Hepatocyte (in vitro differentiated cells): Measurements from ENCODE around the gene HPCAL1. TPM values are rescaled to one million over a fixed set of nuclear protein-coding genes. Genes with fewer than 3 reads are reported as not detected.

Experiments used
- DNase-seq: peaks from one replicate; pipeline ENCODE4 v3.0.0-alpha.2; 2016; ENCODE audit warnings: low spot score
- H2AFZ ChIP-seq: fragments of 200-600 bp; sonication (generic); 2 replicates; pipeline ENCODE4 v1.6.0; 2016; ENCODE audit warnings: antibody characterized with exemption, mild to moderate bottlenecking
- H3K27ac ChIP-seq: fragments of 200-600 bp; sonication (generic); 2 replicates; pipeline ENCODE4 v1.5.1; 2016; ENCODE audit warnings: mild to moderate bottlenecking
- H3K27me3 ChIP-seq: fragments of 200-600 bp; sonication (generic); 2 replicates; pipeline ENCODE4 v1.6.1; 2016
- H3K36me3 ChIP-seq: fragments of 200-600 bp; sonication (generic); replicated peaks from 2 replicates; pipeline ENCODE4 v1.5.1; 2016; ENCODE audit warnings: low read depth; ENCODE audit not compliant: insufficient read depth
- H3K4me1 ChIP-seq: fragments of 200-600 bp; sonication (generic); 2 replicates; pipeline ENCODE4 v1.5.1; 2016; ENCODE audit warnings: mild to moderate bottlenecking, moderate library complexity; ENCODE audit not compliant: insufficient read depth
- H3K4me2 ChIP-seq: fragments of 200-600 bp; sonication (generic); 2 replicates; pipeline ENCODE4 v1.6.0; 2016
- H3K4me3 ChIP-seq: fragments of 200-600 bp; sonication (generic); 2 replicates; pipeline ENCODE4 v1.5.1; 2016; ENCODE audit warnings: mild to moderate bottlenecking
- H3K79me2 ChIP-seq: fragments of 200-600 bp; sonication (generic); 2 replicates; pipeline ENCODE4 v1.6.0; 2017; ENCODE audit warnings: mild to moderate bottlenecking
- H3K9me2 ChIP-seq: fragments of 200-600 bp; sonication (generic); replicated peaks from 2 replicates; pipeline ENCODE4 v1.6.0; 2017; ENCODE audit warnings: mild to moderate bottlenecking; ENCODE audit not compliant: insufficient read depth
- H3K9me3 ChIP-seq: fragments of 200-600 bp; sonication (generic); 2 replicates; pipeline ENCODE4 v1.5.1; 2016; ENCODE audit warnings: low read depth, mild to moderate bottlenecking
- H4K20me1 ChIP-seq: fragments of 200-600 bp; sonication (generic); 2 replicates; pipeline ENCODE4 v1.6.0; 2016; ENCODE audit warnings: mild to moderate bottlenecking; ENCODE audit not compliant: insufficient read depth, poor library complexity, severe bottlenecking
- EZH2 ChIP-seq: fragments of 200-600 bp; sonication (generic); IDR thresholded peaks from 2 replicates; pipeline ENCODE4 v1.6.1; 2016; ENCODE audit warnings: antibody characterized with exemption, mild to moderate bottlenecking, borderline replicate concordance
- EZH2phosphoT487 ChIP-seq: fragments of 200-600 bp; sonication (generic); IDR thresholded peaks from one replicate; pipeline ENCODE4 v1.6.1; 2018; ENCODE audit warnings: antibody characterized with exemption, mild to moderate bottlenecking, low read depth, moderate library complexity; ENCODE audit not compliant: unreplicated experiment, severe bottlenecking
- WGBS: methylation state at CpG from one replicate; pipeline ENCODE4 v1.1.6; 2016; ENCODE audit warnings: low lambda C conversion rate; ENCODE audit errors: missing lambda C conversion rate; 5-methylcytosine and 5-hydroxymethylcytosine counted together
- polyA plus RNA-seq: library from polyadenylated mRNA; unstranded; fragments of >200 nt; fragmentation: Nextera tagmentation; extraction: Ambion mirVana; gene quantifications from 2 replicates; pipeline ENCODE4 v1.2.1, GENCODE V29; 2016
- total RNA-seq: library from RNA; depleted of rRNA; stranded (reverse); fragments of >200 nt; gene quantifications from 2 replicates; pipeline ENCODE4 v1.2.3, GENCODE V29; 2014
- TF ChIP-seq, protein P1 (sequence below): fragments of 200-600 bp; sonication (generic); IDR thresholded peaks from 2 replicates; pipeline ENCODE4 v1.5.1; 2016; ENCODE audit warnings: antibody characterized with exemption, mild to moderate bottlenecking; ENCODE audit not compliant: poor library complexity

The HPCAL1 gene
- total and polyA plus RNA-seq, 2 experiments from 2014 or later, result 22.5 to 39.1 TPM

DNA sequence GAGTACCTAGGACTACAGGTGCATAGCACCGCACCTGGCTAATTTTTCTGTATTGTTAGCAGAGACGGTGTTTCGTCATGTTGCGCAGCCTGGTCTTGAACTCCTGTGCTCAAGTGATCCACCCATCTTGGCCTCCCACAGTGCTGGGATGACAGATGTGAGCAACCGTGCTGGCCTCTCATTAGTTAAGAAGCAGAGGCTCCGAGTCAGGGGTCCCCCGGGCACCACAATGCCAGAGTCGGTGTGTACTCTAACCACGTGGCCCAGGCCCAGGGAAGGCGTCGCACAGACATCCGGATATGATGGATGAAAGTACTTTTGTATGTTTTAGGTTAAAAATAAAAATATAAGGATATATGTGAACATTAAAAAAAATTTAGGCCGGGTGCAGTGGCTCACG lies 28.3 kb upstream of the HPCAL1 start:
- Histone ChIP-seq H3K79me2 (no peaks in the 10 kb centered on the region), H3K4me3 (no peak overlapping the region), H2AFZ (no peak overlapping the region), H3K9me2 (no peaks in the 10 kb centered on the region), H3K4me1 (peaks cover 7% of the 10 kb centered on the region), H4K20me1 (no peaks in the 10 kb centered on the region), H3K9me3 (no peaks in the 10 kb centered on the region), H3K27me3 (no peaks in the 10 kb centered on the region), H3K36me3 (no peaks in the 10 kb centered on the region), H3K27ac (no peak overlapping the region), H3K4me2 (no peak overlapping the region)
- no peak for DNase-seq
- TF ChIP-seq EZH2, result no peak
- TF ChIP-seq EZH2phosphoT487, result no peak
- TF ChIP-seq, protein P1, sequence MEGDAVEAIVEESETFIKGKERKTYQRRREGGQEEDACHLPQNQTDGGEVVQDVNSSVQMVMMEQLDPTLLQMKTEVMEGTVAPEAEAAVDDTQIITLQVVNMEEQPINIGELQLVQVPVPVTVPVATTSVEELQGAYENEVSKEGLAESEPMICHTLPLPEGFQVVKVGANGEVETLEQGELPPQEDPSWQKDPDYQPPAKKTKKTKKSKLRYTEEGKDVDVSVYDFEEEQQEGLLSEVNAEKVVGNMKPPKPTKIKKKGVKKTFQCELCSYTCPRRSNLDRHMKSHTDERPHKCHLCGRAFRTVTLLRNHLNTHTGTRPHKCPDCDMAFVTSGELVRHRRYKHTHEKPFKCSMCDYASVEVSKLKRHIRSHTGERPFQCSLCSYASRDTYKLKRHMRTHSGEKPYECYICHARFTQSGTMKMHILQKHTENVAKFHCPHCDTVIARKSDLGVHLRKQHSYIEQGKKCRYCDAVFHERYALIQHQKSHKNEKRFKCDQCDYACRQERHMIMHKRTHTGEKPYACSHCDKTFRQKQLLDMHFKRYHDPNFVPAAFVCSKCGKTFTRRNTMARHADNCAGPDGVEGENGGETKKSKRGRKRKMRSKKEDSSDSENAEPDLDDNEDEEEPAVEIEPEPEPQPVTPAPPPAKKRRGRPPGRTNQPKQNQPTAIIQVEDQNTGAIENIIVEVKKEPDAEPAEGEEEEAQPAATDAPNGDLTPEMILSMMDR, result no peak
- WGBS, result 95% methylated on average over 14 of the region's 14 CpGs

DNA sequence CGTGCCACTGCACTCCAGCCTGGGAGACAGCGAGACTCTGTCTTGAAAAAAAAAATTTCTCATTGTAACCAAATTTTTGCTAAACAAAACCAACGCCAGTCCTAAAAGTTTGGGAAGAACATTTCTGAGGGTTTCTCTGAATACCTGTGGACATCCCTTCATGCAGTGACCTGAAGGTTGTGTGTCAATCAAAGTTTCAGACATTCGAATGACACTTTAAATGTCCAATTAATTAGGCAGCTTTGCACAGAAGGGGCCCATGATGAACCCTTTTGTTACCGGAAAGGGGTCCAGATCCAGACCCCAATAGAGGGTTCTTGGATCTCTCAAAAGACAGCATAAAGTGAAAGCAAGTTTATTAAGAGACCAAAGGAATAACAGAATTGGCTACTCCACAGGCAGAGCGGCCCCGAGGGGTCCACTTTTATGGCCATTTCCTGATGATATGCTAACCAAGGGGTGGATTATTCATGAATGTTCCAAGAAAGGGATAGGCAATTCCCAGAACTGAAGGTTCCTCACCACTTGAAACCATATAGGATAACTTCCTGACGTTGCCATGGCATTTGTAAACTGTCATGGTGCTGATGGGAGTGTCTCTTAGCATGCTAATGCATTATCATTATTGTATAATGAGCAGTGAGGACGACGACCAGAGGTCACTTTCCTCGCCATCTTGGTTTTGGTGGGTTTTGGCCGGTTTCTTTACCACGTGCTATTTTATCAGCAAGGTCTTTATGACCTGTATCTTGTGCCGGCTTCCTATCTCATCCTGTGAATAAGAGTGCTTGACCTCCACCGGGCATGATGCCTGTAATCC lies 27.5 kb upstream of the HPCAL1 start:
- no peaks in the 10 kb centered on the region for H3K9me2 ChIP-seq
- DNase-seq, result no peak
- no peak overlapping the region for H3K4me2 ChIP-seq
- no peaks in the 10 kb centered on the region for H3K9me3 ChIP-seq
- H4K20me1 ChIP-seq, result no peaks in the 10 kb centered on the region
- H3K4me3 ChIP-seq, result no peak overlapping the region
- WGBS, result 86% methylated on average over 15 of the region's 15 CpGs
- H3K27ac ChIP-seq, result no peak overlapping the region
- no peaks in the 10 kb centered on the region for H3K36me3 ChIP-seq
- no peak overlapping the region for H2AFZ ChIP-seq
- no peaks in the 10 kb centered on the region for H3K27me3 ChIP-seq
- TF ChIP-seq, protein P1, result no peak
- no peak for TF ChIP-seq EZH2phosphoT487
- no peak for TF ChIP-seq EZH2
- peaks cover 6% of the 10 kb centered on the region for H3K4me1 ChIP-seq
- H3K79me2 ChIP-seq, result no peaks in the 10 kb centered on the region

DNA sequence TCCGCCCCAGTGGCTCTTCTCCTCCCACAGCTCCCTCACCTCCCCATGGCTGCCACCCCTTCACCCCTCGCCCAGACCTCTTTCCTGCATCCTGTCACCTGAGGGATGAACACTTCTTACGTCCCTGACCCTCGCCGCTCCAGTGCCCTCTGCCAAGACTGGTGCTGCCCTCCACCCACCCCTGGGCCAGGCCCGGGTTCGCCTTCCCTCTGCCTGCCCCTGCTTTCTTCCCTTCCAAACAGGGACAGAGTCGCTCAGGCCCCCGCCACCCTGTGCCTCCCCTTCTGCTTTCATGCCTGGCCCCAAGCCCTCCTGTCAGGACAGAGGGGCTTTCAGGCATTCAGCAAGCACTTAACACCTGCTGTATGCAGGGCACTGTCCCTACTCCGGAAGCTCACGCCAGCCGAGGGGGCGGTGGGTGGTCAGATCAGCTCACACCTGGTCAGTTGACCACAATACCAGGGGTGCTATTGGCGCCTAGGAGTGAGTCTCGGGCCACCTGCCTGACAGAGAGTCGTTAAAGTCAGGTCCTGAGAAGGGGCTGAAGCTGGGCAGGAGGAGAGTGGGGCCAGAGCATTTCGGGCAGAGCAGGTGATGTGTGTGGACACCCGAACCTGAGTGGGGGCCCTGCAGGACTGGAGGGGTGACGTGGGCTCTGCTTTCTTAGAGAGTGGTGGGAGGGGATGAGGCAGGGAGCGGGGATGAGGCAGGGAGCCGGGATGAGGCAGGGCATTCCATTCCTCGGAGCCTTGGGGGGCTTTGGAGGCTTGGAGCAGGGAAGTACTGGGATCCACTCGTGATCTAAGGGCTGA lies 26.0 kb upstream of the HPCAL1 start:
- TF ChIP-seq, protein P1, result no peak
- TF ChIP-seq EZH2phosphoT487 (no peak), EZH2 (no peak)
- Histone ChIP-seq H3K9me3 (no peaks in the 10 kb centered on the region), H3K36me3 (no peaks in the 10 kb centered on the region), H3K4me2 (no peak overlapping the region), H3K4me1 (no peaks in the 10 kb centered on the region), H3K79me2 (no peaks in the 10 kb centered on the region), H2AFZ (no peak overlapping the region), H3K4me3 (no peak overlapping the region), H3K27me3 (no peaks in the 10 kb centered on the region), H4K20me1 (no peaks in the 10 kb centered on the region), H3K9me2 (no peaks in the 10 kb centered on the region), H3K27ac (no peak overlapping the region)
- no peak for DNase-seq
- 92% methylated on average over 20 of the region's 23 CpGs for WGBS
